Gastroesophageal sphincter (tissue), 3 donors: ENCODE measurements around the gene TCP11.

Experiments
- EP300 ChIP-seq: sonication (generic); formaldehyde crosslinking; IDR thresholded peaks from one replicate; pipeline ENCODE4 v1.6.1; 2017; ENCODE audit warnings: antibody characterized with exemption, mild to moderate bottlenecking
- POLR2A ChIP-seq, 2 donors: fragments of 450-650 bp; IDR thresholded peaks; one replicate each; pipeline ENCODE4 v1.6.1; 2017; ENCODE audit warnings: antibody characterized with exemption in 2 of 2, mild to moderate bottlenecking in 2 of 2, moderate library complexity in 1 of 2
- POLR2AphosphoS5 ChIP-seq: sonication (generic); formaldehyde crosslinking; IDR thresholded peaks from one replicate; pipeline ENCODE4 v1.6.1; 2017; ENCODE audit warnings: antibody characterized with exemption
- TF ChIP-seq, protein P1 (sequence below), 4 experiments: fragments of 200-600 bp in 2 of 4; fragments of 450-650 bp in 2 of 4; sonication (generic) in 1 of 4; IDR thresholded peaks; one replicate each; pipeline ENCODE4 v1.5.1; 2017 to 2019; ENCODE audit warnings: antibody characterized with exemption in 4 of 4, mild to moderate bottlenecking in 2 of 4, moderate library complexity in 2 of 4

DNA sequence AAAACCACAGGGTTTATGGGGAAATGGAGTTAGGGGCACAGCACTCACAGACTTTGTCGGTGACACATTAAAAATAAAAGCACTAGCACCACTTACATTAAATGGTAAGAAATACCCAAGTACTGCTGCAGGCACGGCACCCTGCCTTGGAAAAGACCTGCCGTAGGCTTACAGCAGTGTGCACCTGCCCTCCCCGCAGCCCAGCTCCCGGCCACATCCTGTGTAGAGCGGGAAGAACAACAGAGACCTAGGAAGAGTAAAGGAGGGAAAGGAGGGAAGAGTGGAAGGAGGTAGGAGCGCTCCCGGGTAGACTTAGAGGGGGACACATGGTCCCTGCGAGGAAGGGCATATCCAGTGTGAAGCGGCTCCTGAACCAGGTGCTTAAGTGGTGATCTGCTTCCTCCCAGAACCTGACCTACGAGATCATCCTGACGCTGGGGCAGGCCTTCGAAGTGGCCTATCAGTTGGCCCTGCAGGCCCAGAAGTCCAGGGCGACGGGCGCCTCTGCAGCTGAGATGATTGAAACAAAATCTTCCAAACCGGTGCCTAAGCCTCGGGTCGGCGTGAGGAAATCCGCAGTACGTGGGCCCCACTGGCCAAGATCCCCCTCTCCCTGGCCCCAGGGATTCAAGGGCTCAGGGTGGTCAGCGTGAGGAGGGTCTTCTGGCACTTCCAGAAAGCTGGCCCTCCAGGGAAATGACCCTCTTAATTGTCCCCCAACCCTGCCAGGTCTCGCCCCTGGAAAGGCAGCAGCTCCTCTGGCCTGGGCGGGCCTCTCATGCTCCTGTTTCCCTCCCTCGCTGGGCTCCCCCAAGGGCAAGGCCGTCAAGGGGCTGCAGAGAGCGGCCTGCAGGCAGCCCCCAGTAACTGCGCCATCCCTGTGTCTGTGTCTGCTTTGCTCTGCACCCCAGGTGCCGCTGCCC, 55.5 kb downstream of the TCP11 start:
- TF ChIP-seq, protein P1, sequence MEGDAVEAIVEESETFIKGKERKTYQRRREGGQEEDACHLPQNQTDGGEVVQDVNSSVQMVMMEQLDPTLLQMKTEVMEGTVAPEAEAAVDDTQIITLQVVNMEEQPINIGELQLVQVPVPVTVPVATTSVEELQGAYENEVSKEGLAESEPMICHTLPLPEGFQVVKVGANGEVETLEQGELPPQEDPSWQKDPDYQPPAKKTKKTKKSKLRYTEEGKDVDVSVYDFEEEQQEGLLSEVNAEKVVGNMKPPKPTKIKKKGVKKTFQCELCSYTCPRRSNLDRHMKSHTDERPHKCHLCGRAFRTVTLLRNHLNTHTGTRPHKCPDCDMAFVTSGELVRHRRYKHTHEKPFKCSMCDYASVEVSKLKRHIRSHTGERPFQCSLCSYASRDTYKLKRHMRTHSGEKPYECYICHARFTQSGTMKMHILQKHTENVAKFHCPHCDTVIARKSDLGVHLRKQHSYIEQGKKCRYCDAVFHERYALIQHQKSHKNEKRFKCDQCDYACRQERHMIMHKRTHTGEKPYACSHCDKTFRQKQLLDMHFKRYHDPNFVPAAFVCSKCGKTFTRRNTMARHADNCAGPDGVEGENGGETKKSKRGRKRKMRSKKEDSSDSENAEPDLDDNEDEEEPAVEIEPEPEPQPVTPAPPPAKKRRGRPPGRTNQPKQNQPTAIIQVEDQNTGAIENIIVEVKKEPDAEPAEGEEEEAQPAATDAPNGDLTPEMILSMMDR (IDR thresholded peaks at IDR 0.05), result no peak
- no peak for TF ChIP-seq POLR2A (IDR thresholded peaks at IDR 0.05)
- TF ChIP-seq POLR2AphosphoS5, result no peak
- no peak for TF ChIP-seq EP300
